Kidney epithelial cell (primary cell): ENCODE data around the gene GPX2. TPM values are rescaled to one million over a fixed set of nuclear protein-coding genes. Genes with fewer than 3 reads are reported as not detected.

Experiments used
- DNase-seq: peaks from one replicate; pipeline ENCODE4 v3.0.0-alpha.2; 2010; ENCODE audit warnings: low read depth
- H3K27me3 ChIP-seq: 2 replicates; pipeline ENCODE4 v1.6.0; 2011; ENCODE audit warnings: low read length; ENCODE audit not compliant: control insufficient read depth, insufficient read depth
- H3K36me3 ChIP-seq: 2 replicates; pipeline ENCODE4 v1.5.1; 2011; ENCODE audit warnings: low read length; ENCODE audit not compliant: control insufficient read depth, insufficient read depth
- H3K4me3 ChIP-seq: 2 replicates; pipeline ENCODE4 v1.5.1; 2011; ENCODE audit warnings: low read depth, mild to moderate bottlenecking, control low read depth, low read length
- total RNA-seq: library from RNA; depleted of rRNA; stranded (reverse); fragments of >200 nt; gene quantifications from 2 replicates; pipeline ENCODE4 v1.2.3, GENCODE V29; 2015
- TF ChIP-seq, protein P1 (sequence below): IDR thresholded peaks from 2 replicates; pipeline ENCODE4 v1.5.1; 2011; ENCODE audit warnings: mild to moderate bottlenecking, moderate library complexity, low read length, control low read depth, inconsistent platforms; ENCODE audit not compliant: insufficient read depth, poor library complexity, severe bottlenecking

Gene GPX2
- total RNA-seq, 1 donor from 2014 or later: not detected

- Histone ChIP-seq H3K36me3 (no peaks in the 10 kb centered on the region), H3K4me3 (no peak overlapping the region), H3K27me3 (no peaks in the 10 kb centered on the region)
- TF ChIP-seq, protein P1, sequence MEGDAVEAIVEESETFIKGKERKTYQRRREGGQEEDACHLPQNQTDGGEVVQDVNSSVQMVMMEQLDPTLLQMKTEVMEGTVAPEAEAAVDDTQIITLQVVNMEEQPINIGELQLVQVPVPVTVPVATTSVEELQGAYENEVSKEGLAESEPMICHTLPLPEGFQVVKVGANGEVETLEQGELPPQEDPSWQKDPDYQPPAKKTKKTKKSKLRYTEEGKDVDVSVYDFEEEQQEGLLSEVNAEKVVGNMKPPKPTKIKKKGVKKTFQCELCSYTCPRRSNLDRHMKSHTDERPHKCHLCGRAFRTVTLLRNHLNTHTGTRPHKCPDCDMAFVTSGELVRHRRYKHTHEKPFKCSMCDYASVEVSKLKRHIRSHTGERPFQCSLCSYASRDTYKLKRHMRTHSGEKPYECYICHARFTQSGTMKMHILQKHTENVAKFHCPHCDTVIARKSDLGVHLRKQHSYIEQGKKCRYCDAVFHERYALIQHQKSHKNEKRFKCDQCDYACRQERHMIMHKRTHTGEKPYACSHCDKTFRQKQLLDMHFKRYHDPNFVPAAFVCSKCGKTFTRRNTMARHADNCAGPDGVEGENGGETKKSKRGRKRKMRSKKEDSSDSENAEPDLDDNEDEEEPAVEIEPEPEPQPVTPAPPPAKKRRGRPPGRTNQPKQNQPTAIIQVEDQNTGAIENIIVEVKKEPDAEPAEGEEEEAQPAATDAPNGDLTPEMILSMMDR: no peak
- no peak for DNase-seq
Measured at GRCh38 chr14:64958201-64958600, 15.7 kb upstream of the GPX2 start.

- H3K36me3 ChIP-seq: no peaks in the 10 kb centered on the region
- no peak overlapping the region for H3K4me3 ChIP-seq
- TF ChIP-seq, protein P1: no peak
- no peaks in the 10 kb centered on the region for H3K27me3 ChIP-seq
- DNase-seq: no peak
Measured at GRCh38 chr14:64956697-64957406, 14.3 kb upstream of the GPX2 start.

GRCh38 chr14:64955297-64955696, 12.8 kb upstream of the GPX2 start:
- TF ChIP-seq, protein P1: no peak
- DNase-seq: no peak
- Histone ChIP-seq H3K4me3 (no peak overlapping the region), H3K27me3 (no peaks in the 10 kb centered on the region), H3K36me3 (no peaks in the 10 kb centered on the region)

DNA sequence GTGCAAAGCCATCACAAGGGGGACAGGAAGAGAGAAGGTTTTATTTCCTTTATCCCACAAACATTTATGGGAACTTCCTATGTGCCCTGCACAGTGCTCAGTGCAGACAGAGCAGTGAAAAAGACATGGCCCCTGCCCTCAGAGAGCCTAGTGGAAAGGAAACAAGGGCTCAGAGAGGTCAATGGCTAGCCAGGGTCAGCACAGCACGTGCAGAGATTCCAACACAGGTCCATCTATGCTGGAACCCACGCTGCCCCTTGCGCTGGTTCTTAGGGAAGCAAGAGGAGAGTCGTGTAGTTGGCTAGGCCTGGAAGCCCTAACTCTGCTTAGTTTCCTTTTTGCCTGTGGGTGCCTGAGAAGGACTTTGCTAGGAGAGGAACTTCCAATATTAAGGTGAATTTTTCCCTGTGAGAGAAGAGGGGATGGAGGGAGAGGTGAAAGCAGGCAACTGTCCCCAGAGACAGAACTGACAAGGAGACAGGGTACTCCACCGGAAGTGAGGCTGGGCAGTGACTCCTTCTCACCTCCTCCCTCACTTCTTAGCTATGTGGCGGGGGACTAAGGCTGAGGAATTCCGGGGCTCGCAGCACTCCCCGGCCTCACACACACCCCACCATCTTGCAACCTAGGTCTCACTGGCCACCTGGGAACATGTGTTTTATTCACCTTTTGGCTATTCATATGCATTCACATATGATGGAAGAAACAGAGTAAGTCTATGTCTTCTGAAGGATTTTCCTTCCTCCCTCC, 12.1 kb upstream of the GPX2 start:
- TF ChIP-seq, protein P1: no peak
- H3K27me3 ChIP-seq: no peaks in the 10 kb centered on the region
- no peaks in the 10 kb centered on the region for H3K36me3 ChIP-seq
- no peak overlapping the region for H3K4me3 ChIP-seq
- DNase-seq: no peak

- H3K4me3 ChIP-seq: no peak overlapping the region
- H3K27me3 ChIP-seq: no peaks in the 10 kb centered on the region
- TF ChIP-seq, protein P1: no peak
- DNase-seq: no peak
- H3K36me3 ChIP-seq: no peaks in the 10 kb centered on the region
Measured at GRCh38 chr14:64953661-64954060, 11.1 kb upstream of the GPX2 start.
